Liver (tissue), 9 donors: ENCODE measurements around the gene DLGAP4. TPM values are rescaled to one million over a fixed set of nuclear protein-coding genes. Genes with fewer than 3 reads are reported as not detected.

ENCODE experiments used
- DNase-seq: peaks from one replicate; pipeline ENCODE4 v3.0.0-alpha.2; 2017; ENCODE audit warnings: low spot score
- H3K27ac ChIP-seq, 2 donors: one replicate each; pipeline ENCODE4 v1.7.0; 2013; ENCODE audit warnings: inconsistent platforms in 2 of 2, low read length in 2 of 2, control low read depth in 1 of 2, low read depth in 1 of 2, mild to moderate bottlenecking in 1 of 2
- H3K27me3 ChIP-seq, 4 donors: one replicate each; pipeline versions ENCODE4 v1.6.1 to v1.7.0; 2013; ENCODE audit warnings: low read length in 3 of 4, inconsistent platforms in 1 of 4, mild to moderate bottlenecking in 1 of 4, moderate library complexity in 1 of 4; ENCODE audit not compliant: control insufficient read depth in 4 of 4, insufficient read depth in 4 of 4
- H3K36me3 ChIP-seq, 4 donors: one replicate each; pipeline versions ENCODE4 v1.6.1 to v1.7.0; 2013; ENCODE audit warnings: low read length in 3 of 4, mild to moderate bottlenecking in 3 of 4, low read depth in 1 of 4, moderate library complexity in 1 of 4; ENCODE audit not compliant: control insufficient read depth in 4 of 4, insufficient read depth in 3 of 4
- H3K4me1 ChIP-seq, 4 donors: one replicate each; pipeline versions ENCODE4 v1.6.1 to v1.7.0; 2013; ENCODE audit warnings: low read length in 3 of 4, mild to moderate bottlenecking in 3 of 4, moderate library complexity in 1 of 4; ENCODE audit not compliant: control insufficient read depth in 4 of 4, insufficient read depth in 4 of 4
- H3K4me3 ChIP-seq, 3 donors: one replicate each; pipeline versions ENCODE4 v1.6.1 to v1.7.0; 2013; ENCODE audit warnings: low read length in 3 of 3, control low read depth in 1 of 3, low read depth in 1 of 3, mild to moderate bottlenecking in 1 of 3
- H3K9ac ChIP-seq, 2 donors: one replicate each; pipeline ENCODE4 v1.7.0; 2013; ENCODE audit warnings: low read length in 2 of 2, mild to moderate bottlenecking in 2 of 2, moderate library complexity in 2 of 2, control low read depth in 1 of 2, low read depth in 1 of 2
- H3K9me3 ChIP-seq, 4 donors: one replicate each; pipeline versions ENCODE4 v1.6.1 to v1.7.0; 2013; ENCODE audit warnings: low read length in 3 of 4; ENCODE audit not compliant: control insufficient read depth in 4 of 4
- CTCF ChIP-seq: fragments of 150-350 bp; IDR thresholded peaks from 2 replicates; pipeline ENCODE4 v1.5.1; 2017; ENCODE audit warnings: improper control_type of control experiment, low read depth, low read length; ENCODE audit not compliant: missing input control
- EGR1 ChIP-seq, 2 donors: IDR thresholded peaks; 2 replicates each; pipeline ENCODE4 v1.6.1; 2016 to 2018; ENCODE audit warnings: antibody characterized with exemption in 2 of 2, low read depth in 2 of 2
- FOXA1 ChIP-seq: IDR thresholded peaks from 2 replicates; pipeline ENCODE4 v1.6.1; 2016; ENCODE audit warnings: antibody characterized with exemption
- GABPA ChIP-seq, 2 donors: IDR thresholded peaks in 1 of 2; conservative IDR thresholded peaks in 1 of 2; 2 replicates each; pipeline ENCODE4 v1.6.1; 2016; ENCODE audit warnings: antibody characterized with exemption in 2 of 2, mild to moderate bottlenecking in 1 of 2, moderate library complexity in 1 of 2
- HNF4A ChIP-seq, 2 donors: conservative IDR thresholded peaks; 2 replicates each; pipeline ENCODE4 v1.6.1; 2016; ENCODE audit warnings: antibody characterized with exemption in 2 of 2, mild to moderate bottlenecking in 2 of 2
- HNF4G ChIP-seq: IDR thresholded peaks from 2 replicates; pipeline ENCODE4 v1.6.1; 2016; ENCODE audit warnings: antibody characterized with exemption
- JUND ChIP-seq, 2 donors: IDR thresholded peaks; 2 replicates each; pipeline ENCODE4 v1.6.1; 2016; ENCODE audit warnings: antibody characterized with exemption in 2 of 2
- NR2F2 ChIP-seq: IDR thresholded peaks from 2 replicates; pipeline ENCODE4 v1.6.1; 2016; ENCODE audit warnings: antibody characterized with exemption
- RXRA ChIP-seq, 2 donors: IDR thresholded peaks; 2 replicates each; pipeline ENCODE4 v1.6.1; 2017 to 2018; ENCODE audit warnings: antibody characterized with exemption in 2 of 2, mild to moderate bottlenecking in 1 of 2
- SP1 ChIP-seq: IDR thresholded peaks from 2 replicates; pipeline ENCODE4 v1.6.1; 2018; ENCODE audit warnings: antibody characterized with exemption, mild to moderate bottlenecking
- TAF1 ChIP-seq: conservative IDR thresholded peaks from 2 replicates; pipeline ENCODE4 v1.6.1; 2016; ENCODE audit warnings: antibody characterized with exemption, mild to moderate bottlenecking
- YY1 ChIP-seq: IDR thresholded peaks from 2 replicates; pipeline ENCODE4 v1.6.1; 2016; ENCODE audit warnings: antibody characterized with exemption, mild to moderate bottlenecking
- WGBS: extraction: QIAGEN DNeasy Blood & Tissue Kit; methylation state at CpG from one replicate; pipeline ENCODE4 v1.1.7; 2013; 5-methylcytosine and 5-hydroxymethylcytosine counted together
- polyA plus RNA-seq, 2 donors: library from polyadenylated mRNA; stranded (reverse) in 1 of 2; unstranded in 1 of 2; fragments of 200-250 nt in 1 of 2; fragments of >200 nt in 1 of 2; fragmentation: Nextera tagmentation in 1 of 2; extraction: Ambion mirVana in 1 of 2; gene quantifications; one replicate each; pipeline versions ENCODE4 v1.2.1 to v1.2.3, GENCODE V29; 2013 to 2015
- total RNA-seq, 2 donors: library from RNA; depleted of rRNA; stranded (reverse); fragments of >200 nt; gene quantifications; one replicate each; pipeline ENCODE4 v1.2.3, GENCODE V29; 2014
- TF ChIP-seq, protein P1 (sequence below): IDR thresholded peaks from 2 replicates; pipeline ENCODE4 v1.6.1; 2016; ENCODE audit warnings: antibody characterized with exemption, mild to moderate bottlenecking
- TF ChIP-seq, protein P2 (sequence below): IDR thresholded peaks from 2 replicates; pipeline ENCODE4 v1.6.1; 2016; ENCODE audit warnings: antibody characterized with exemption
- TF ChIP-seq, protein P3 (sequence below): IDR thresholded peaks from 2 replicates; pipeline ENCODE4 v1.6.1; 2016; ENCODE audit warnings: antibody characterized with exemption
- donor health status: healthy.
- donor health status: healthy.
- donor health status: healthy.
- donor health status: healthy.
- donor health status: healthy.

DLGAP4 gene
- total and polyA plus RNA-seq, 4 donors = 2.9 to 18.7 (median 11.2) TPM

- TF ChIP-seq, protein P1, sequence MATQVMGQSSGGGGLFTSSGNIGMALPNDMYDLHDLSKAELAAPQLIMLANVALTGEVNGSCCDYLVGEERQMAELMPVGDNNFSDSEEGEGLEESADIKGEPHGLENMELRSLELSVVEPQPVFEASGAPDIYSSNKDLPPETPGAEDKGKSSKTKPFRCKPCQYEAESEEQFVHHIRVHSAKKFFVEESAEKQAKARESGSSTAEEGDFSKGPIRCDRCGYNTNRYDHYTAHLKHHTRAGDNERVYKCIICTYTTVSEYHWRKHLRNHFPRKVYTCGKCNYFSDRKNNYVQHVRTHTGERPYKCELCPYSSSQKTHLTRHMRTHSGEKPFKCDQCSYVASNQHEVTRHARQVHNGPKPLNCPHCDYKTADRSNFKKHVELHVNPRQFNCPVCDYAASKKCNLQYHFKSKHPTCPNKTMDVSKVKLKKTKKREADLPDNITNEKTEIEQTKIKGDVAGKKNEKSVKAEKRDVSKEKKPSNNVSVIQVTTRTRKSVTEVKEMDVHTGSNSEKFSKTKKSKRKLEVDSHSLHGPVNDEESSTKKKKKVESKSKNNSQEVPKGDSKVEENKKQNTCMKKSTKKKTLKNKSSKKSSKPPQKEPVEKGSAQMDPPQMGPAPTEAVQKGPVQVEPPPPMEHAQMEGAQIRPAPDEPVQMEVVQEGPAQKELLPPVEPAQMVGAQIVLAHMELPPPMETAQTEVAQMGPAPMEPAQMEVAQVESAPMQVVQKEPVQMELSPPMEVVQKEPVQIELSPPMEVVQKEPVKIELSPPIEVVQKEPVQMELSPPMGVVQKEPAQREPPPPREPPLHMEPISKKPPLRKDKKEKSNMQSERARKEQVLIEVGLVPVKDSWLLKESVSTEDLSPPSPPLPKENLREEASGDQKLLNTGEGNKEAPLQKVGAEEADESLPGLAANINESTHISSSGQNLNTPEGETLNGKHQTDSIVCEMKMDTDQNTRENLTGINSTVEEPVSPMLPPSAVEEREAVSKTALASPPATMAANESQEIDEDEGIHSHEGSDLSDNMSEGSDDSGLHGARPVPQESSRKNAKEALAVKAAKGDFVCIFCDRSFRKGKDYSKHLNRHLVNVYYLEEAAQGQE = no peak
- TF ChIP-seq EGR1 (IDR thresholded peaks at IDR 0.05; ENCODE audit: low read depth in 2 of 2) = no peak
- TF ChIP-seq HNF4G = no peak
Measured at GRCh38 chr20:36439731-36440072, 133.6 kb downstream of the DLGAP4 start (continued).

DNA sequence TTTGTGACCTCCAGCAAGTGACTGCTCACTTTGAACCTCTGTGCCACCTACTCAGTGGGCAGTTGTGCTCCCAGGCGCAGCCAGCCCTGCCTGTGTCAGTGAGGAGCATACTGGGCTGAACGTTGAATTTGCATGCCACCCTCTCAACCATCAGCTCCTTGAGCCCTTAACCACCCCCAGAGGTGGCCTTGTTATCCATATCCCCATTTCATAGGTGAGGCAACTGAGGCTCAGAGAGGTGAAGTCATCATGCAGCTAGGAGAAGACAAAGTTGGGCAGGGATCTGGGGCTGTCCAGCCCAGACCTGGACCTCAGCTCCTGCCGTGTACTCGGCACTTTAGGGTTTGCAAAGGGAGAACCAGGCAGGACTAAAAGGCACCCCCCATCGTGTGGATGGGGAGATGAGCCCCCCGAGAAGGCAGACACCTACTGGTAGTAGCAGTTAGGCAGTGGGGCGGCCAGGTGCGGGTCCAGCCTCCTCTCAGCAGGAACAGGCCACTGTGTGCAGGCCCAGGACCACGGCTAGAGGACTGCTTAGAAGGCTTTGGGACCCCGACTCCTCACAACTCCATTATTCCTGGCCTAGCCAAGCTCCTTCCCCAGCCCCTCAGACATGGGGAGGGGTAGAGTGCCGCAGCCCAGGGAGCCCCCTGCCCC is 134.4 kb downstream of the DLGAP4 start:
- H3K9me3 ChIP-seq = no peaks in the 10 kb centered on the region
- H3K4me3 ChIP-seq = no peak overlapping the region
- no peak overlapping the region for H3K9ac ChIP-seq
- H3K36me3 ChIP-seq = no peaks in the 10 kb centered on the region
- DNase-seq = no peak
- peaks cover 0 to 7% (median 2%) of the 10 kb centered on the region in 4 donors for H3K4me1 ChIP-seq
- H3K27me3 ChIP-seq = peaks cover 0 to 2% (median 0%) of the 10 kb centered on the region in 4 donors
- no peak overlapping the region for H3K27ac ChIP-seq
- TF ChIP-seq HNF4A (conservative IDR thresholded peaks at IDR 0.05) = no peak
- TF ChIP-seq FOXA1 = no peak
- no peak for TF ChIP-seq TAF1
- TF ChIP-seq JUND (IDR thresholded peaks at IDR 0.05) = no peak
- no peak for TF ChIP-seq NR2F2
- no peak for TF ChIP-seq RXRA (IDR thresholded peaks at IDR 0.05)
- TF ChIP-seq GABPA (IDR thresholded peaks at IDR 0.05 in 1 of 2, conservative IDR thresholded peaks at IDR 0.05 in 1 of 2) = no peak
- no peak for TF ChIP-seq HNF4G
- TF ChIP-seq YY1 = no peak
- TF ChIP-seq, protein P1 = no peak
- TF ChIP-seq CTCF = no peak
- TF ChIP-seq SP1 = no peak
- TF ChIP-seq, protein P2, sequence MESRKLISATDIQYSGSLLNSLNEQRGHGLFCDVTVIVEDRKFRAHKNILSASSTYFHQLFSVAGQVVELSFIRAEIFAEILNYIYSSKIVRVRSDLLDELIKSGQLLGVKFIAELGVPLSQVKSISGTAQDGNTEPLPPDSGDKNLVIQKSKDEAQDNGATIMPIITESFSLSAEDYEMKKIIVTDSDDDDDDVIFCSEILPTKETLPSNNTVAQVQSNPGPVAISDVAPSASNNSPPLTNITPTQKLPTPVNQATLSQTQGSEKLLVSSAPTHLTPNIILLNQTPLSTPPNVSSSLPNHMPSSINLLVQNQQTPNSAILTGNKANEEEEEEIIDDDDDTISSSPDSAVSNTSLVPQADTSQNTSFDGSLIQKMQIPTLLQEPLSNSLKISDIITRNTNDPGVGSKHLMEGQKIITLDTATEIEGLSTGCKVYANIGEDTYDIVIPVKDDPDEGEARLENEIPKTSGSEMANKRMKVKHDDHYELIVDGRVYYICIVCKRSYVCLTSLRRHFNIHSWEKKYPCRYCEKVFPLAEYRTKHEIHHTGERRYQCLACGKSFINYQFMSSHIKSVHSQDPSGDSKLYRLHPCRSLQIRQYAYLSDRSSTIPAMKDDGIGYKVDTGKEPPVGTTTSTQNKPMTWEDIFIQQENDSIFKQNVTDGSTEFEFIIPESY = no peak
- TF ChIP-seq, protein P3, sequence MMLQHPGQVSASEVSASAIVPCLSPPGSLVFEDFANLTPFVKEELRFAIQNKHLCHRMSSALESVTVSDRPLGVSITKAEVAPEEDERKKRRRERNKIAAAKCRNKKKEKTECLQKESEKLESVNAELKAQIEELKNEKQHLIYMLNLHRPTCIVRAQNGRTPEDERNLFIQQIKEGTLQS = no peak
- WGBS = 76% methylated on average over 11 of the region's 11 CpGs
